IMR-90 (cell line): ENCODE results near the gene LCA5. TPM values are rescaled to one million over a fixed set of nuclear protein-coding genes. Genes with fewer than 3 reads are reported as not detected.

Source experiments
- ATAC-seq: fragments of 200-7000 bp; cut with Tn5 transposase; 2 replicates; pipeline ENCODE4 v1.9.1; 2020; ENCODE audit warnings: low read depth, mild to moderate bottlenecking, moderate library complexity
- BruUV-seq: library from RNA; stranded (reverse); fragments of 400-500 nt; replicated peaks from 2 replicates; lab custom pipeline; 2021; lab: Mats Ljungman, UMichigan
- CTCF ChIA-PET: fragments of 300-600 bp; formaldehyde crosslinking; extraction: SDS; loops from one replicate; lab custom pipeline; 2021; ENCODE audit warnings: antibody characterized with exemption; lab: Yijun Ruan, JAX
- POLR2A ChIA-PET: fragments of 300-600 bp; sonication (Branson Sonifier 250); formaldehyde crosslinking; loops from one replicate; lab custom pipeline; 2022; ENCODE audit warnings: antibody characterized with exemption; ENCODE audit not compliant: unreplicated experiment; lab: Charles Lee
- DNase-seq: peaks from one replicate; pipeline ENCODE4 v3.0.0; 2013
- H2AFZ ChIP-seq: replicated peaks from 2 replicates; pipeline ENCODE3; 2013; ENCODE audit warnings: low read length, mild to moderate bottlenecking; ENCODE audit not compliant: poor library complexity
- H2AK5ac ChIP-seq: 2 replicates; pipeline ENCODE4 v1.6.1; 2013; ENCODE audit warnings: low read depth, low read length, inconsistent platforms
- H2AK9ac ChIP-seq: replicated peaks from 2 replicates; pipeline ENCODE3; 2013; ENCODE audit warnings: mild to moderate bottlenecking, low read depth, low read length, moderate library complexity; ENCODE audit not compliant: poor library complexity
- H2BK120ac ChIP-seq: 2 replicates; pipeline ENCODE4 v1.6.1; 2013; ENCODE audit warnings: low read depth, low read length, inconsistent platforms
- H2BK15ac ChIP-seq: 3 replicates; pipeline ENCODE4 v1.6.1; 2013; ENCODE audit warnings: low read depth, low read length, inconsistent platforms
- H2BK20ac ChIP-seq: 2 replicates; pipeline ENCODE4 v1.6.1; 2013; ENCODE audit warnings: low read depth, mild to moderate bottlenecking, inconsistent platforms, low read length, moderate library complexity
- H2BK5ac ChIP-seq: 2 replicates; pipeline ENCODE4 v1.6.1; 2013; ENCODE audit warnings: mild to moderate bottlenecking, low read depth, low read length, inconsistent platforms; ENCODE audit not compliant: poor library complexity, severe bottlenecking
- H3K14ac ChIP-seq: replicated peaks from 2 replicates; pipeline ENCODE4 v1.6.1; 2013; ENCODE audit warnings: low read depth, low read length, inconsistent platforms
- H3K18ac ChIP-seq: 2 replicates; pipeline ENCODE4 v1.6.1; 2013; ENCODE audit warnings: low read depth, low read length, control low read depth
- H3K23ac ChIP-seq: 2 replicates; pipeline ENCODE4 v1.6.1; 2013; ENCODE audit warnings: low read depth, low read length, inconsistent platforms
- H3K27ac ChIP-seq: 2 replicates; pipeline ENCODE4 v1.5.1; 2013; ENCODE audit warnings: mild to moderate bottlenecking, control low read depth, low read length; ENCODE audit not compliant: insufficient read depth
- H3K27me3 ChIP-seq: 2 replicates; pipeline ENCODE4 v1.6.1; 2013; ENCODE audit warnings: low read length; ENCODE audit not compliant: control insufficient read depth, insufficient read depth
- H3K36me3 ChIP-seq: 2 replicates; pipeline ENCODE4 v1.6.1; 2013; ENCODE audit warnings: low read length, mixed read lengths; ENCODE audit not compliant: control insufficient read depth, insufficient read depth
- H3K4ac ChIP-seq: 2 replicates; pipeline ENCODE4 v1.6.1; 2013; ENCODE audit warnings: low read depth, low read length, inconsistent platforms
- H3K4me1 ChIP-seq: 2 replicates; pipeline ENCODE4 v1.6.1; 2013; ENCODE audit warnings: low read length, mixed read lengths; ENCODE audit not compliant: control insufficient read depth, insufficient read depth
- H3K4me2 ChIP-seq: 2 replicates; pipeline ENCODE4 v1.6.1; 2013; ENCODE audit warnings: low read depth, mild to moderate bottlenecking, control low read depth, low read length, moderate library complexity
- H3K4me3 ChIP-seq: 2 replicates; pipeline ENCODE4 v1.5.1; 2013; ENCODE audit warnings: low read depth, mild to moderate bottlenecking, control low read depth, low read length, moderate library complexity; ENCODE audit not compliant: insufficient read depth
- H3K56ac ChIP-seq: 2 replicates; pipeline ENCODE4 v1.6.1; 2013; ENCODE audit warnings: low read length, inconsistent platforms; ENCODE audit not compliant: insufficient read depth; ENCODE audit errors: extremely low read depth
- H3K79me1 ChIP-seq, 2 experiments: 2 replicates each; pipeline ENCODE4 v1.6.1; 2013; ENCODE audit warnings: low read length in 2 of 2, inconsistent platforms in 1 of 2, low read depth in 1 of 2
- H3K9ac ChIP-seq: 2 replicates; pipeline ENCODE4 v1.6.1; 2013; ENCODE audit warnings: low read depth, low read length, control low read depth
- H3K9me1 ChIP-seq: 2 replicates; pipeline ENCODE4 v1.6.1; 2013; ENCODE audit warnings: low read length, inconsistent platforms; ENCODE audit not compliant: insufficient read depth
- H3K9me3 ChIP-seq: 2 replicates; pipeline ENCODE4 v1.6.1; 2013; ENCODE audit warnings: low read length; ENCODE audit not compliant: control insufficient read depth, insufficient read depth
- H4K20me1 ChIP-seq: 2 replicates; pipeline ENCODE4 v1.6.1; 2013; ENCODE audit warnings: low read length, inconsistent platforms; ENCODE audit not compliant: insufficient read depth
- H4K5ac ChIP-seq: 2 replicates; pipeline ENCODE4 v1.6.1; 2013; ENCODE audit warnings: mild to moderate bottlenecking, low read depth, low read length, control low read depth
- H4K8ac ChIP-seq, 2 experiments: 2 replicates each; pipeline ENCODE4 v1.6.1; 2013; ENCODE audit warnings: low read depth in 2 of 2, low read length in 2 of 2, control low read depth in 1 of 2, inconsistent platforms in 1 of 2
- H4K91ac ChIP-seq: 2 replicates; pipeline ENCODE4 v1.6.1; 2013; ENCODE audit warnings: low read depth, low read length, inconsistent platforms; ENCODE audit not compliant: insufficient read depth
- BHLHE40 ChIP-seq: fragments of 150-350 bp; IDR thresholded peaks from 2 replicates; pipeline ENCODE4 v1.6.1; 2016; ENCODE audit warnings: mild to moderate bottlenecking, low read depth, low read length
- CEBPB ChIP-seq: IDR thresholded peaks from 2 replicates; pipeline ENCODE4 v1.6.1; 2012; ENCODE audit warnings: low read depth, low read length, improper control_type of control experiment
- CHD1 ChIP-seq: IDR thresholded peaks from 2 replicates; pipeline ENCODE4 v1.6.1; 2012; ENCODE audit warnings: low read depth, low read length, improper control_type of control experiment
- FOS ChIP-seq: fragments of 150-350 bp; IDR thresholded peaks from 2 replicates; pipeline ENCODE4 v1.6.1; 2016; ENCODE audit warnings: low read depth, low read length
- MAFK ChIP-seq: IDR thresholded peaks from 2 replicates; pipeline ENCODE4 v1.6.1; 2012; ENCODE audit warnings: low read depth, low read length, improper control_type of control experiment
- MAZ ChIP-seq: IDR thresholded peaks from 2 replicates; pipeline ENCODE4 v1.6.1; 2012; ENCODE audit warnings: low read depth, mild to moderate bottlenecking, low read length, improper control_type of control experiment, moderate library complexity, borderline replicate concordance
- MXI1 ChIP-seq: IDR thresholded peaks from 2 replicates; pipeline ENCODE4 v1.6.1; 2012; ENCODE audit warnings: low read depth, mild to moderate bottlenecking, low read length, moderate library complexity, borderline replicate concordance
- NFE2L2 ChIP-seq: fragments of 150-350 bp; IDR thresholded peaks from 2 replicates; pipeline ENCODE4 v1.6.1; 2016; ENCODE audit warnings: low read depth, mild to moderate bottlenecking, low read length
- POLR2A ChIP-seq: IDR thresholded peaks from 2 replicates; pipeline ENCODE4 v1.6.1; 2012; ENCODE audit warnings: mild to moderate bottlenecking, low read depth, low read length
- RAD21 ChIP-seq: IDR thresholded peaks from 2 replicates; pipeline ENCODE4 v1.6.1; 2012; ENCODE audit warnings: low read length, improper control_type of control experiment
- RCOR1 ChIP-seq: IDR thresholded peaks from 2 replicates; pipeline ENCODE4 v1.6.1; 2012; ENCODE audit warnings: mild to moderate bottlenecking, low read length, improper control_type of control experiment; ENCODE audit not compliant: insufficient replicate concordance
- RFX5 ChIP-seq: IDR thresholded peaks from 2 replicates; pipeline ENCODE4 v1.8.0; 2012; ENCODE audit warnings: low read depth, mild to moderate bottlenecking, low read length, moderate library complexity
- SMC3 ChIP-seq: fragments of 150-350 bp; IDR thresholded peaks from 2 replicates; pipeline ENCODE4 v1.6.1; 2016; ENCODE audit warnings: low read depth, mild to moderate bottlenecking, antibody characterized with exemption, low read length, moderate library complexity
- WGBS, 2 experiments: methylation state at CpG; one replicate each; pipeline versions ENCODE4 v1.1.5 to v1.1.7; 2013; ENCODE audit warnings: missing lambda C conversion rate in 2 of 2; ENCODE audit not compliant: insufficient read length in 1 of 2; ENCODE audit errors: extremely low coverage in 2 of 2; 5-methylcytosine and 5-hydroxymethylcytosine counted together
- dilution Hi-C: fragments of 300-500 bp; cut with HindIII; formaldehyde crosslinking; loops from one replicate; pipeline ENCODE4 v1.14.3; 2018; ENCODE audit warnings: low sequenced_read_pairs; ENCODE audit not compliant: unreplicated experiment
- in situ Hi-C: fragments of 300-500 bp; cut with MboI; formaldehyde crosslinking; loops from 3 replicates; pipeline ENCODE4 v1.14.3; 2019; ENCODE audit warnings: low sequenced_read_pairs, inconsistent platforms, mixed read lengths
- intact Hi-C: fragments of 100-400 bp; cut with micrococcal nuclease; formaldehyde crosslinking; loops from 2 replicates; pipeline ENCODE4 v1.10.0; 2022
- polyA plus RNA-seq, 3 experiments: library from polyadenylated mRNA; depleted of rRNA; stranded (reverse); fragments of >200 nt; gene quantifications; 2 replicates each; pipeline ENCODE4 v1.2.3, GENCODE V29; 2012; ENCODE audit warnings: low replicate concordance in 1 of 3
- total RNA-seq: library from RNA; depleted of rRNA; stranded (reverse); fragments of >200 nt; gene quantifications from 2 replicates; pipeline ENCODE4 v1.2.3, GENCODE V29; 2012
- TF ChIP-seq, protein P1 (sequence below): fragments of 150-350 bp; IDR thresholded peaks from 2 replicates; pipeline ENCODE4 v1.6.1; 2017; ENCODE audit warnings: mild to moderate bottlenecking, antibody characterized with exemption, low read length, low read depth
- TF ChIP-seq, protein P2 (sequence below): conservative IDR thresholded peaks from 2 replicates; pipeline ENCODE4 v1.5.1; 2012; ENCODE audit warnings: mild to moderate bottlenecking, low read depth, low read length, improper control_type of control experiment
- TF ChIP-seq, protein P3 (sequence below): fragments of 150-350 bp; IDR thresholded peaks from 2 replicates; pipeline ENCODE4 v1.6.1; 2016; ENCODE audit warnings: low read depth, mild to moderate bottlenecking, low read length, moderate library complexity, borderline replicate concordance

The LCA5 gene
- total and polyA plus RNA-seq, 2 of the 4 experiments (the other 2 are of a cell fraction), result 1.2 to 2.0 TPM

DNA sequence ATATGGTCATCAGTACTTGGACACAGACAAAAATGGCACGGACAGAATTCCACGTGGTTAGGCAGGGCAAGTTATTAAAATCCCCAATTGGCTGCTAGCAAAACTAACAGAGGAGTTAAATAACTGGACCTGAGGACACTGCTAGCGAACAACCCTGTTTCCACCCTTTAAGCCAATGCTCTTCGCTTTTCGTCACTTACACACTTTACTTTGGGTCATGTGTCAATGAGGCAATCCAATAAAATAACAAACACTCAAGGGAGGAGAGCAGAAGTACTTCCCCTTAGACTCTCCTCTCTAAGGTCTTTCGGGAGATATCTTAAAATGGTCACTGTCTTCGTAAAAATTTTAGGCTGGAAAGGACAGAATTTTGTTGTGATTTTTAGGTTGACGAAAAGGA is 68.6 kb downstream of the LCA5 start:
- no peak overlapping the region for H4K8ac ChIP-seq
- dilution Hi-C loops, result no loop called here
- no peak; the same call in 1 of the 2 replicates for ATAC-seq
- no peak overlapping the region for H3K14ac ChIP-seq
- no peaks in the 10 kb centered on the region for H3K79me1 ChIP-seq
- no peak overlapping the region for H2BK120ac ChIP-seq
- H3K18ac ChIP-seq, result no peak overlapping the region
- H4K91ac ChIP-seq, result no peak overlapping the region
- no peaks in the 10 kb centered on the region for H3K9me1 ChIP-seq
- no peaks in the 10 kb centered on the region for H3K36me3 ChIP-seq
- H2BK20ac ChIP-seq, result no peak overlapping the region
- H2BK5ac ChIP-seq, result peak overlapping the region; percentile 47
- H3K4ac ChIP-seq, result no peak overlapping the region
- intact Hi-C loops, result loop anchor here (5.0 to 10.0 kb wide), 3 partner anchors 391 to 634 kb away; partner anchors contain the start of gene PHIP
- no peak overlapping the region for H3K9ac ChIP-seq
- CTCF ChIA-PET, result interaction anchor here (0.5 kb wide), 1 partner anchor 242 kb away, joined by 3 read pairs; no protein-coding TSS in a partner anchor
- no peak overlapping the region for H3K27ac ChIP-seq
- no peaks in the 10 kb centered on the region for H3K27me3 ChIP-seq
- in situ Hi-C loops, result no loop called here
- no peak overlapping the region for H3K56ac ChIP-seq
- no peak overlapping the region for H2AK5ac ChIP-seq
- H2AFZ ChIP-seq, result no peak overlapping the region
- no peak overlapping the region for H3K23ac ChIP-seq
- no peaks in the 10 kb centered on the region for H3K9me3 ChIP-seq
- H3K4me3 ChIP-seq, result no peak overlapping the region
- H4K5ac ChIP-seq, result no peak overlapping the region
- no peak overlapping the region for H3K4me2 ChIP-seq
- peak overlapping the region; percentile 39 for H2AK9ac ChIP-seq
- no peak overlapping the region for H2BK15ac ChIP-seq
- peaks cover 4% of the 10 kb centered on the region for H3K4me1 ChIP-seq
- no TSS peak for BruUV-seq
- WGBS, 2 experiments, result 100% methylated on average over 1 of the region's 8 CpGs
- H4K20me1 ChIP-seq, result no peaks in the 10 kb centered on the region
- TF ChIP-seq, protein P1, sequence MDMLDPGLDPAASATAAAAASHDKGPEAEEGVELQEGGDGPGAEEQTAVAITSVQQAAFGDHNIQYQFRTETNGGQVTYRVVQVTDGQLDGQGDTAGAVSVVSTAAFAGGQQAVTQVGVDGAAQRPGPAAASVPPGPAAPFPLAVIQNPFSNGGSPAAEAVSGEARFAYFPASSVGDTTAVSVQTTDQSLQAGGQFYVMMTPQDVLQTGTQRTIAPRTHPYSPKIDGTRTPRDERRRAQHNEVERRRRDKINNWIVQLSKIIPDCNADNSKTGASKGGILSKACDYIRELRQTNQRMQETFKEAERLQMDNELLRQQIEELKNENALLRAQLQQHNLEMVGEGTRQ, result no peak
- TF ChIP-seq RCOR1, result no peak
- TF ChIP-seq RAD21, result no peak
- TF ChIP-seq CEBPB, result no peak
- no peak for TF ChIP-seq BHLHE40
- TF ChIP-seq, protein P2, sequence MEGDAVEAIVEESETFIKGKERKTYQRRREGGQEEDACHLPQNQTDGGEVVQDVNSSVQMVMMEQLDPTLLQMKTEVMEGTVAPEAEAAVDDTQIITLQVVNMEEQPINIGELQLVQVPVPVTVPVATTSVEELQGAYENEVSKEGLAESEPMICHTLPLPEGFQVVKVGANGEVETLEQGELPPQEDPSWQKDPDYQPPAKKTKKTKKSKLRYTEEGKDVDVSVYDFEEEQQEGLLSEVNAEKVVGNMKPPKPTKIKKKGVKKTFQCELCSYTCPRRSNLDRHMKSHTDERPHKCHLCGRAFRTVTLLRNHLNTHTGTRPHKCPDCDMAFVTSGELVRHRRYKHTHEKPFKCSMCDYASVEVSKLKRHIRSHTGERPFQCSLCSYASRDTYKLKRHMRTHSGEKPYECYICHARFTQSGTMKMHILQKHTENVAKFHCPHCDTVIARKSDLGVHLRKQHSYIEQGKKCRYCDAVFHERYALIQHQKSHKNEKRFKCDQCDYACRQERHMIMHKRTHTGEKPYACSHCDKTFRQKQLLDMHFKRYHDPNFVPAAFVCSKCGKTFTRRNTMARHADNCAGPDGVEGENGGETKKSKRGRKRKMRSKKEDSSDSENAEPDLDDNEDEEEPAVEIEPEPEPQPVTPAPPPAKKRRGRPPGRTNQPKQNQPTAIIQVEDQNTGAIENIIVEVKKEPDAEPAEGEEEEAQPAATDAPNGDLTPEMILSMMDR, result no peak
- TF ChIP-seq, protein P3, sequence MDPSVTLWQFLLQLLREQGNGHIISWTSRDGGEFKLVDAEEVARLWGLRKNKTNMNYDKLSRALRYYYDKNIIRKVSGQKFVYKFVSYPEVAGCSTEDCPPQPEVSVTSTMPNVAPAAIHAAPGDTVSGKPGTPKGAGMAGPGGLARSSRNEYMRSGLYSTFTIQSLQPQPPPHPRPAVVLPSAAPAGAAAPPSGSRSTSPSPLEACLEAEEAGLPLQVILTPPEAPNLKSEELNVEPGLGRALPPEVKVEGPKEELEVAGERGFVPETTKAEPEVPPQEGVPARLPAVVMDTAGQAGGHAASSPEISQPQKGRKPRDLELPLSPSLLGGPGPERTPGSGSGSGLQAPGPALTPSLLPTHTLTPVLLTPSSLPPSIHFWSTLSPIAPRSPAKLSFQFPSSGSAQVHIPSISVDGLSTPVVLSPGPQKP, result no peak
- no peak for TF ChIP-seq CHD1
- TF ChIP-seq MAZ, result no peak
- no peak for TF ChIP-seq SMC3
- no peak for TF ChIP-seq POLR2A
- TF ChIP-seq NFE2L2, result no peak
- no peak for TF ChIP-seq RFX5
- no peak for TF ChIP-seq MAFK
- no peak for TF ChIP-seq MXI1
- no peak for TF ChIP-seq FOS
- DNase-seq, result no peak
- POLR2A ChIA-PET, result no interaction called here
